Measurements from ENCODE around the gene OCA2. TPM values are rescaled to one million over a fixed set of nuclear protein-coding genes. Genes with fewer than 3 reads are reported as not detected.

The OCA2 gene
- total RNA-seq, 2 donors from 2014 or later, result 0.10 to 0.82 TPM

DNA sequence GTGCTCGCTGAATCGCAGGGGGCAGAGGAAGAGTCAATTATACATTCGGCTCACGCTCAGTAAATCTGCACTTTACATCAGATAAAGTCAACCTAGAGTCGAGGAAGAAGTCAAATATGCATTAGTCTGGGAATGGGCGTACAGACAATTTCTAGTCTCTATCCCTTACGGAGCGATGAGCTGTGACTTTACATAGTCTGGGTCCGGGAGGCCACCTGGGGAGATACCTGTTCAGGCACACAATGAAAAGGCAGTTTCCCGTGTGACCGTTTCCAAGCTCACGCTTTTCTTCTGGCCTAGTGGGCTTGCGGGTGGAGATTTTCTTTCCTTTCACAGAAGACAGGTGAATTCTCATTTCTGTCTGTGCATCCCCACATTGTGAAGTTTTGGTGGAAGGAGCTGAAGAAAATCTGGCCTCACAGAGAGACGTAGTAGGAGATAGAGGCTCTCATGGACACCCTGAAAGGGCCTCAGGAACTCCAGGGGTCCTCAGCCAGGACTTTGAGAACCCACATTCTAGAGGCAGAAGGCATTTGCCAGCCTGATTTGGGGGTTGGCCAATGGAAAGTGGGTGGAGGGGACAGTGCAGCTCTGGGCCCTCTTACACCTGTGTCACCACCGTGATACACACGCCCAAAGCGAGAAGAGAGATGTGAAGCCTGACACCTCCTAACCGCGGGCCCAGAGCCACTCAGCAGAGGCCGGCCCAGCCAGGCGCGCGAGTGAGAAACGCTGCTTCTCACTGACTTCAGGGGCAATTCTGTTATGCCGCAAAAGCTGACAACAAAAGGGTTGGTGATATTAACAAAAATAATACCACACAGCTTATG is 10.7 kb upstream of the OCA2 start:
- Histone ChIP-seq H3K27ac (no peak overlapping the region), H3K36me3 (peaks cover 15% of the 10 kb centered on the region), H3K9me3 (no peaks in the 10 kb centered on the region), H3K4me1 (no peaks in the 10 kb centered on the region), H3K9ac (ENCODE audit: low read depth in 2 of 2, low read length in 2 of 2) (no peak overlapping the region), H3K4me3 (no peak overlapping the region), H3K27me3 (peaks cover 19% of the 10 kb centered on the region)
- intact Hi-C loops (cut with DNase I), result no loop called here
- TF ChIP-seq, protein P1, sequence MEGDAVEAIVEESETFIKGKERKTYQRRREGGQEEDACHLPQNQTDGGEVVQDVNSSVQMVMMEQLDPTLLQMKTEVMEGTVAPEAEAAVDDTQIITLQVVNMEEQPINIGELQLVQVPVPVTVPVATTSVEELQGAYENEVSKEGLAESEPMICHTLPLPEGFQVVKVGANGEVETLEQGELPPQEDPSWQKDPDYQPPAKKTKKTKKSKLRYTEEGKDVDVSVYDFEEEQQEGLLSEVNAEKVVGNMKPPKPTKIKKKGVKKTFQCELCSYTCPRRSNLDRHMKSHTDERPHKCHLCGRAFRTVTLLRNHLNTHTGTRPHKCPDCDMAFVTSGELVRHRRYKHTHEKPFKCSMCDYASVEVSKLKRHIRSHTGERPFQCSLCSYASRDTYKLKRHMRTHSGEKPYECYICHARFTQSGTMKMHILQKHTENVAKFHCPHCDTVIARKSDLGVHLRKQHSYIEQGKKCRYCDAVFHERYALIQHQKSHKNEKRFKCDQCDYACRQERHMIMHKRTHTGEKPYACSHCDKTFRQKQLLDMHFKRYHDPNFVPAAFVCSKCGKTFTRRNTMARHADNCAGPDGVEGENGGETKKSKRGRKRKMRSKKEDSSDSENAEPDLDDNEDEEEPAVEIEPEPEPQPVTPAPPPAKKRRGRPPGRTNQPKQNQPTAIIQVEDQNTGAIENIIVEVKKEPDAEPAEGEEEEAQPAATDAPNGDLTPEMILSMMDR (IDR thresholded peaks at IDR 0.05), result no peak
- DNase-seq, result no peak

DNA sequence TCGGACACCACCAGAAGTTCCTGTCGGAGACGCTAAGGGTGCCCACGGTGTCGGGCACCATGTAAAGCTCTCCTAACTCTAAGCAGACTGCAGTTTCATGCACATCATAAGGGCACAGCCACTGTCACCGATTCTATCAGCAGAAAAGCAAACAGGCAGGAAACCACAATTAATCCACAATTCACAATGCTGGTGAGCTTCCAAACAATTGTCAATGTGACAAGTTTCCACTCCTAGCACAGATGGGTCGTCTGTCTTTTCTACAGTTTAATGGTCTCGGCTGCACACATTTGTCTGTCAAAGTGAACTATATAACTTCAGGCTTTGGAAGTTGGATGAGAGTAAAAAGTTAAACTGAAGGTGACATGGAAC is 8.8 kb upstream of the OCA2 start:
- no peak overlapping the region for H3K27ac ChIP-seq
- H3K4me3 ChIP-seq, result no peak overlapping the region
- no peaks in the 10 kb centered on the region for H3K4me1 ChIP-seq
- H3K27me3 ChIP-seq, result peaks cover 19% of the 10 kb centered on the region
- no peak overlapping the region for H3K9ac ChIP-seq (ENCODE audit: low read depth in 2 of 2, low read length in 2 of 2)
- peaks cover 2% of the 10 kb centered on the region for H3K36me3 ChIP-seq
- intact Hi-C loops (cut with DNase I), result no loop called here
- no peak for DNase-seq
- TF ChIP-seq, protein P1 (IDR thresholded peaks at IDR 0.05), result no peak
- no peaks in the 10 kb centered on the region for H3K9me3 ChIP-seq

DNA sequence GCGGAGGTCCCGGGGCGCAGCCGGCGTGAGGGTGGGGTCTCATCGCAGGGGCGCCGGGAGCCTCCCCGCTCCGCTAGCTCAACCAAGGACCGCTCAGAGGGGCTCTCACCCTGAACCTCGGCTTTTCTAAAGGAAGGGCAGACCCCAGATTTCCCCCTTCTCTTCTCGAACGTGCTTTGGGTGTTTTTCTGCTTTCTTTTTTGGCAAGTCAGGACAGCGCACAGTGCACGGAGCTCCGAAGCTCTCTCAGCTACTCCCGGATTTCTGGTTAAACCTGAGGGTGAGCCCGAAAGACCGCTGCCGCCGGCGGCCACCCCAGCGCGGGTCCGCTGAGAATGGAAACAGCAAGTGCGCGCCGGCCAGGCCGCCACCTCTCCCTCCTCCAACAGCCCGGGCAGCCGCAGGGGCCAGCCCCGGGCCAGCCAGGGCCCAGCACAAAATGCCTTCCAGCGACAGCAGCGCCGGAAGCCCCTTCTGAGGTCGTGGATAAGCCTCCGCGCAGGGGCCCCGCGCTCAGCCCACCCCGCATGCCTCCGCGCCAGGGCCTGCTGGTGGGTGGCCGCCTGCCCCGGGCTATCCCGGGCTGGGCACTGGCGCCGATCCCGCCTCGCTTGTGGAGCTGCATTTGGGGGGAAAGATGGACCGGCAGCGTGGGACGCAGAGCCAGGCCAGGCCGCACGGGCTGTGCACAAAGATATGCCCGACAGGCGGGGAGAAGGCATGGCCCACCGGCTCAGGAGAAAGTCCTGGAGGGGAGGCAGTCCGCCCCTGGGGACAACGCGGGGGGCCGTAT is 8.2 kb upstream of the OCA2 start:
- H3K4me3 ChIP-seq, result peak overlapping the region; percentile 37
- H3K27ac ChIP-seq, result no peak overlapping the region
- DNase-seq, result no peak
- intact Hi-C loops (cut with DNase I), result no loop called here
- H3K9ac ChIP-seq (ENCODE audit: low read depth in 2 of 2, low read length in 2 of 2), result peak overlapping the region in 1 of 2 donors; percentile 53
- H3K36me3 ChIP-seq, result no peaks in the 10 kb centered on the region
- TF ChIP-seq, protein P1 (IDR thresholded peaks at IDR 0.05), result no peak
- H3K9me3 ChIP-seq, result no peaks in the 10 kb centered on the region
- H3K27me3 ChIP-seq, result peaks cover 19% of the 10 kb centered on the region
- no peaks in the 10 kb centered on the region for H3K4me1 ChIP-seq

DNA sequence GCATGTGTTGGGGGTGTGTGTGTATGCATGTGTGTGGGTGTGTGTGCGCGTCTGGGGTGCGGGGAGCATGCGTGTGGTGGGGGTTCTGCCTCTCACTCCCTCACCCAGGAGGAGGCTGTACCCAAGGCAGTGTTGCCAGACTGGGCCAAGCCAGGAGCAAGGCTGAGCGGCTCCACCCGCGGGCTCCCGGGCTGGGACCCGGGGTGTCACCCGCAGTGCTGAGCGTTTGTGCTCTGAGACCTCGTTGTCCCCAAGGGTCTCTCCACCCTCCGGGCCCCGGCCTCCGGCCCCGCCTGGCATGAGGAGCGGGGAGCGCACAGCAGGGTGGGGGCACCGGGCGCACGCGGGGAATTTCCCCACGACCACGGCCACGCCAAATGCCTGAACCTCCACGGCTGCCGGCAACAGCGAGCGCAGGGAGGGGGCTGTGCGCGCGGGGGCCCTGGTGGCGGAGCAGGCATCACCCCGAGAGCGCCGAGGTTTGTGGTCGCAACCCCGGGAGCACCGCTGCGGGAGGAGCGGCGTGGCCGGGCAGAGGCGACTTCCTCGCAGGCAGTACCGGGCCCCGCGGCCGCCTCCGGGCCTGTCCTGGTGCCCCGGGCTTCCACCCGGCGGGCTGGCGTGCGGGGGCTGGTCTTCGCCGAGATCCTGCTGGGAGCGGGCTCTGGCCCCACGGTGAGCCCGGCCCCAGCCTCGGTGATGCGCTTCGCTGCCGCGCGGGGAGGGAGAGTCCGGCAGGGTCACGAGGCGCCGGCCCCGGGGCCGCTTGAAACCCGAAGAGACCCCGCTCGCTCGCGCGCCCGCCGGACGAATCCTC is 7.4 kb upstream of the OCA2 start:
- Histone ChIP-seq H3K9ac (ENCODE audit: low read depth in 2 of 2, low read length in 2 of 2) (peak overlapping the region in 1 of 2 donors; percentile 53), H3K4me3 (peak overlapping the region; percentile 37)
- no peak for DNase-seq

More for the DNA sequence above, 7.4 kb upstream of the OCA2 start:
- TF ChIP-seq, protein P1 (IDR thresholded peaks at IDR 0.05), result no peak
- H3K27ac ChIP-seq, result no peak overlapping the region
- H3K4me1 ChIP-seq, result no peaks in the 10 kb centered on the region
- peaks cover 19% of the 10 kb centered on the region for H3K27me3 ChIP-seq
- no peaks in the 10 kb centered on the region for H3K36me3 ChIP-seq
- no peaks in the 10 kb centered on the region for H3K9me3 ChIP-seq
- intact Hi-C loops (cut with DNase I), result no loop called here

Measured in colonic mucosa (tissue), 4 donors.